Medulla oblongata (tissue), 1 donor: ENCODE measurements around the gene LMBR1.
"Not testable (repeated sequence)": the region's sequence is repeated elsewhere in the genome, so short reads cannot be mapped to it uniquely, and the experiment has no call there.

ENCODE experiments used
- DNase-seq: peaks from one replicate; pipeline ENCODE4 v3.0.0-alpha.2; 2015; ENCODE audit errors: extremely low spot score

LMBR1 gene

GRCh38 chr7:156657681-156658080, 235.3 kb downstream of the LMBR1 start:
- DNase-seq, result no peak

- DNase-seq, result no peak
Measured at GRCh38 chr7:156656598-156656997, 236.4 kb downstream of the LMBR1 start.

DNA sequence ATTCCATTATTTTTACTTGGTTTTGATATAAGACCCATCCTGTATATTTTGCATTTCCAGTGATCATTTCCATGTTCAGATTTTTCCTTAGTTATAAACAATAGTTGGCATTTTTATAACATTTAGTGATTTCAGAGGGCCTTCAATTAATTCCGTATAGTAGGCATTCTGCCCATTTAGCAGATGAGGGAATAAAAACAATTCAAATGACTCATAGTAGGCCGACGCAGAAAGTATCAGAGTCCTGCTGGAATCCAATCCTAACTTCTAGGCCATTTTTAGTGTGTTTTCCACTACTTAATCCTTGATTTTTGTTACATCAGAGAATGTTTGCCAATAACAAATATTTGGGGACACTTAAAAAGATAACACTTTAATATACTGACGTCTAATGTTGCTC, 237.0 kb downstream of the LMBR1 start:
- no peak for DNase-seq

- no peak for DNase-seq
Measured at GRCh38 chr7:156655251-156655650, 237.7 kb downstream of the LMBR1 start.

DNA sequence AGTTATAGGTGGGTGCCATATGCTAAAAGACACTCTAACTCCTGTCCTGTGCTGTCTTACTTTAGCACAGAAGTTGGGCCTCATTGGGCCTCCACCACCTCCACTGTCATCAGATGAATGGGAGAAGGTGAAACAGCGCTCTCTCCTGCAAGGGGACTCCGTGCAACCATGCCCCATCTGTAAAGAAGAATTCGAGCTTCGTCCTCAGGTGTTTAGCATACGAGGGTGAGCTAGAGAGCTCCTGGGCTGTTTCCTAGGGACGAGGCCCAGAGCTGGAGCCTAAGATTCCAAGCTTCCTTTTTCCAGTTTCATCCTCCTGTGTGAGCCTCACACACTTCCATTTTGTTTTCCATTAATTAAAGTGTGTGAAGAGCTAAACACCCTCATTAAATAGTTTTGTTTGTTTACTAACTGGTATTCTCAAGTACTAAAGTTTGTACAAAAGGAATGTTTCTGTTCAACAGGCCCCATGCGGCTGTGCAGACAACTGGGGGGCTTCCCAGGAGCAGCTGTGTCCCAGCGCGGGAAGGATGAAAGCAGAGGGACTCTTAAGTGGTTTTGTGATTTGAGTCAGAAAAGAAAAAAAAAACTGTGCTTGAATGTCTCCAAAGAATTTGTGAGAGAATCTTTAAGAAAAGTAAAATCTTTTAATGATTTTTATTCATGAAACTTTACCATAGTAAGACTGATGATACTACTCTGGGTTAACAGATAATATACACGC, 238.3 kb downstream of the LMBR1 start:
- DNase-seq, result no peak

DNA sequence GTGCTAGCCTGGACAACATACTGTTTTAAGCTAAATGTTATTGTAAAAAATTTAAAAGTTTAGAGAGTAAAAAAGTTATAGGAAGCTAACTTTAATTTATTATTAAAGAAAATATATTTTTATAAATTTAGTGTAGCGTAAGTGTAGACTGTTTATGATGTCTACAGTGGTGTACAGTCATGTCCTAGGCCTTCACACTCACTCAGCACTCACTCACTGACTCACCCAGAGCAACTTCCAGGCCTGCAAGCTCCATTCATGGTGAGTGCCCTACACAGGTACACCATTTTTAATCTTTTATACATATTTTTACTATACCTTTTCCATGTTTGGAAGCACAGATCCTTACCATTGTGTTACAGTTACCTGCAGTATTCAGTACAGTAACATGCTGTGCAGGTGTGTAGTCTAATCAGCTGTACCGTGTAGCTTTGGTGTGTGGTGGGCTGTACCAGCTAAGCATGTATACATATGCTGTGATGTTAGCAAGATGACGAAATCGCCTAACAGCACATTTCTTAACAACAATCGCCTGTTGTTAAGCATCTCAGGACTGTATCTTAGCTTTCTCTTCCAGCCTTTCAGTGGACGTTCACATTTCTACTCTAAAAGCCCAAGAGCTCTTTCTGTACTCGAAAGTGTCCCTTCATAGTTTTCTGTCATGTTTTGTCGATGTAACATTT, 240.0 kb downstream of the LMBR1 start:
- no peak for DNase-seq

DNA sequence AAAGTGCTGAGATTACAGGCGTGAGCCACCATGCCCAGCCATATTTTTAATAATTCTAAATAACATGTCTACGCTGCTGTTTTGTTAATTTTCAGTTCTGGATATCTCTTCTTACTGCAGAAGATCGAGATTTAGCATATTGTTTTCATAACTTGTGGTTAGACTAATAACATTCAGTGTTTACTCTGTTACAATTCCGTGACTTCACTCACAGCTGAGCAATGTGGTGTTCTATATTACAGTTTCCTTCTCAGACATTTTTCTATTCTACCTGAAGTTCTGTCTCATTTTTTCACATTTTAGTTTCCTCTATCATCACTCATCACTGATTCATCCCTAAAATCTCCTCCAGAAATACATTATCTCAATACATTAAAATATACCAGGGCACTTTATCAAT, 241.5 kb downstream of the LMBR1 start:
- DNase-seq, result no peak

DNA sequence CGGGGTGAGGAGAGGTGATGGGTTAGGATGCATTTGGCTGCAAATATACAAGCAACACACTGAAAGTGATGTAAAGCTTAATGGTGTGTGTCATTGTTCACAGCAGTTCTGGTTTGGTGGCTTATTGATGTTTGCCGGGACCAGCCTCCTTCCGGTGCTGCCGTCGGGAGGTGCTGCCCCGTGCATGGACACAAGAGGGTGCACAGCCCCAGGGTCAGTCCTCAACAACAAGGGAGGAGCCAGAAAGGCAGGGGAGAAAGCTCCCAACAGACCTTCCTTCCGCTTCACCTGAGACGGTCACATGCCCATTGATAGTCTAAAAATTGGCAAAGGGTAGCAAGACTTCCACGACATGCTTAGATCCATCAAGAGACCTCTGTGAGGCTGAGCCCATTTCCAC, 242.9 kb downstream of the LMBR1 start:
- no peak for DNase-seq

- DNase-seq, result not testable (repeated sequence)
Measured at GRCh38 chr7:156647330-156647729, 245.7 kb downstream of the LMBR1 start.

- DNase-seq, result no peak
Measured at GRCh38 chr7:156642306-156643045, 250.5 kb downstream of the LMBR1 start.

DNA sequence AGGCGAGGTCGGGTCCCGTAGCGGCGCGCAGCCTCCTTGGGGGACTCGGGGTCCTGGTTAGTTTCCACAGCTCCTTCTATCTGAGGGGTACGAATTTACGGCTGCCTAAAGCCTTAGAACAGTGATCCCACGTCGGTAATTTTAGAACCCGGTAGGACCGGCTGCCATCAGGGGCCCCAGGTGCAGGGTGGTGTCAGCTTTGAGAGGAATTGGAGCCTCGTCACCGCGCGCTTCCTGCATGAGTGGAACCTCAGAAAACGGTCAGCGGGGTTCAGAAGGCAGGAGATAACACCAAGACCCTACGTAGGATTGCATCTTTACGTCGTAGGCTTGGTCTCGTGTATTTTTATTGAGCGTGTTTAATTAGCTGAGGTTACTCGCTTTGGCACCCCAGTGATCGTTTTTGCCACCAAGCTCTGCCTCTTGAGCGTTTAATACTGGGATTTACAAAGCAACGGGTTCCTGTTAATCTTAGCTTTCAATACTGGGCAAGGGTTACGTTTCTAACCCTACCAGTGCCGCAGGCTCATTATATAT, 252.0 kb downstream of the LMBR1 start:
- DNase-seq, result peak; percentile 4

DNA sequence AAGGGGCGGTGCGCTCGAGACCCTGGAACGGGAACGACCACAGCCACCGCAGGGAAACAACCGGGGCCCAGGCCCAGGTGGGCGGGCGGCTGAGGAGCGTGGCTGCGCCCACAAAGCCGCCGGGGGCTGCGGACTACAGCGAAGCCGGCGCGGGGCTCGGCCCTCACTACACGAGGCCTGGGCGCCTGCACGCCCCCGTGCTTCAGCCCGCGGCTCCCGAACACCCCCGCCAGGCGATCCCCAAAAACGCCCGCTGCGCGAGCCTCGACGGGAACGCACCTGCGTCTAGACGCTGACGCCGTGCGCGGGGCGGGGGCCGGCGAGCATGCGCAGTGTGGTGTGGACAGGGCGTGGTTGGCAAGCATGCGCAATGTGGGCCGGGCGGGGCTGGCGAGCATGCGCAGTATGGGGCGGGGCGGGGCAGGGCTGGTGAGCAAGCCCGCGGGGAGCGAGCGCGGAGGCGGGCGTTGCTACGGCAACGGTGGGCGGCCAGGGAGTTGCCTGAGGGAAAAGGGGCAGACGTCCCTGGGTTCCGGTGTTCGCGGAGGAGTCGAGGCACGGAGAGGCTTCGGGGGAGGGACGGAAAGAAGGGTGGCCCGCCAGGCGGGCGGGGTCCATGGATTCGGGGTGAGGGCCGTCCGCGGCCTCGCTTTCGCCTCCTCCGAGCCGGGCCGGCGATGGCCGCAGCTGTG, 252.6 kb downstream of the LMBR1 start, which contains the start of gene RNF32:
Gene RNF32 (plus strand): TSS at position 518 of the 692 bp plus-strand sequence. CDS start 3,104 bp downstream, outside the sequence.
- DNase-seq, result peak; percentile 83

- DNase-seq, result peak; percentile 16
Measured at GRCh38 chr7:156639426-156640256, 253.3 kb downstream of the LMBR1 start.

DNA sequence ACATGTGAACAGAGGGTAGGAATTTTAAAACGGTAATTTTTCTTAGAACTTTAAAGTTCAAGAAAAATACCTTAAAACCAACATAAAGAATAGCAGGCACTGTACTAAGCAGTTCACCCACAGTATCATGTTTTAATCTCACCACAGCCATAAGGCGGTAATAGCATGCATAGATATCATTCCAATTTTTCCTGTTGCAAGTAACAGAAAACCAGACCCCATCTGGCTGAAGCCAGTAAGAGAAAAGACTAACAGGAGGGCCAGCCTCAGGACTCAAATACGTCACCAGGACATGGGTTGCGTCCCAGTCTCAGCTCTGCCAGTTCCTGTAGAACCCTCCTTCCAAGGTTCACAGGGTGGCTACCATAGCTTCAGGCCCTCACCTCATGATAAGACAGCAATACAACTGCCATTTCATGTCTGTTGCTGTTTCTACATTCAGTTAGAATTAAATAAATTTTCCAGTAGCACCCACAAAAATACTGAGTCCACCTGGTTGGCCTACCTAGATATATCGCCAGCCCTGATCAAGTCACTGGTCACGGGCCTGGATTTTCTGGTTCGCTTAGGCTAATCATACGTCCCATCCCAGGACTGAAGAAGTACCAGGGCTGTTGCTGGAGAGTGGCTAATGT, 254.4 kb downstream of the LMBR1 start:
- DNase-seq, result no peak

GRCh38 chr7:156637093-156637492, 255.9 kb downstream of the LMBR1 start:
- DNase-seq, result not testable (repeated sequence)

GRCh38 chr7:156635529-156636385, 257.2 kb downstream of the LMBR1 start:
- DNase-seq, result no peak

GRCh38 chr7:156634117-156634516, 258.9 kb downstream of the LMBR1 start:
- DNase-seq, result no peak

DNA sequence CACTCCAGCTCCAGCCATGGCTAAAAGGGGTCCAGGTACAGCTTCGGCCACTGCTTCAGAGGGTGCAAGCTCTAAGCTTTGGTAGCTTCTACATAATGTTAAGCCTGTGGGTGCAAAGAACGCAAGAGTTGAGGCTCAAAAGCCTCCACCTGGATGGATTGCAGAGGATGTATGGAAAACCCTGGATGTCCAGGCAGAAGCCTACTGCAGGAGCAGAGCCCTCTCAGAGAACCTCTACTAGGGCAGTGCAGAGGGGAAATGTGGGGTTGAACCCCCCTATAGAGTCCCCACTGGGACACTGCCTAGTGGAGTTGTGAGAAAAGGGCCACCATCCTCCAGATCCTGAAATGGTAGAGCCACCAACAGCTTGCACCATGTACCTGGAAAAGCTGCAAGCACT, 263.1 kb downstream of the LMBR1 start:
- DNase-seq, result no peak

GRCh38 chr7:156628562-156628961, 264.4 kb downstream of the LMBR1 start:
- DNase-seq, result no peak
